Suprapubic skin (tissue), 3 donors: ENCODE data around the gene IQSEC1.

Experiments
- EP300 ChIP-seq: sonication (generic); formaldehyde crosslinking; IDR thresholded peaks from one replicate; pipeline ENCODE4 v1.6.1; 2017; ENCODE audit warnings: antibody characterized with exemption
- POLR2A ChIP-seq, 2 donors: fragments of 450-650 bp; IDR thresholded peaks; one replicate each; pipeline ENCODE4 v1.6.1; 2017; ENCODE audit warnings: antibody characterized with exemption in 2 of 2, mild to moderate bottlenecking in 2 of 2, moderate library complexity in 2 of 2
- TF ChIP-seq, protein P1 (sequence below), 2 donors: fragments of 200-600 bp in 1 of 2; fragments of 450-650 bp in 1 of 2; sonication (generic) in 1 of 2; IDR thresholded peaks; one replicate each; pipeline ENCODE4 v1.5.1; 2016 to 2019; ENCODE audit warnings: antibody characterized with exemption in 2 of 2, mild to moderate bottlenecking in 1 of 2, moderate library complexity in 1 of 2

DNA sequence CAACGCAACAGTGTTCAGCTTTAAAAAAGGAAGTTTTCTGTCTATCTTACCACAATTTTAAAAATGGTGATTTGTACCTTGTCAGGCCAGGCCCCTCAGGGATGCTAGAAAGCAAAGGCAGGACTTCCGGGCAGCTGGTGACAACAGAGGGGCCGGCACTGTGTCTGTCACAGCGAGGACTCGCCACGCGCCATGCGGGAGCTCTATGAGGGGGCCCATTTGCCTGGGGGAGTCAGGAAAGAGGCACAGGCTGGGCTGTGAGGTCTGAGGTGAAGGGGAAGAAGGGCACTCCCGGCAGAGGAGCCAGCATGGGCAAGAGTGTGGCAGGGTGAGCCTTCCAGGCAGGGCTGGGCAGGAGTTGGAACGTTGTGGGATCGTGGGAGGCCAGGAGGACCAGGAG lies 7.0 kb downstream of the IQSEC1 start:
- TF ChIP-seq, protein P1, sequence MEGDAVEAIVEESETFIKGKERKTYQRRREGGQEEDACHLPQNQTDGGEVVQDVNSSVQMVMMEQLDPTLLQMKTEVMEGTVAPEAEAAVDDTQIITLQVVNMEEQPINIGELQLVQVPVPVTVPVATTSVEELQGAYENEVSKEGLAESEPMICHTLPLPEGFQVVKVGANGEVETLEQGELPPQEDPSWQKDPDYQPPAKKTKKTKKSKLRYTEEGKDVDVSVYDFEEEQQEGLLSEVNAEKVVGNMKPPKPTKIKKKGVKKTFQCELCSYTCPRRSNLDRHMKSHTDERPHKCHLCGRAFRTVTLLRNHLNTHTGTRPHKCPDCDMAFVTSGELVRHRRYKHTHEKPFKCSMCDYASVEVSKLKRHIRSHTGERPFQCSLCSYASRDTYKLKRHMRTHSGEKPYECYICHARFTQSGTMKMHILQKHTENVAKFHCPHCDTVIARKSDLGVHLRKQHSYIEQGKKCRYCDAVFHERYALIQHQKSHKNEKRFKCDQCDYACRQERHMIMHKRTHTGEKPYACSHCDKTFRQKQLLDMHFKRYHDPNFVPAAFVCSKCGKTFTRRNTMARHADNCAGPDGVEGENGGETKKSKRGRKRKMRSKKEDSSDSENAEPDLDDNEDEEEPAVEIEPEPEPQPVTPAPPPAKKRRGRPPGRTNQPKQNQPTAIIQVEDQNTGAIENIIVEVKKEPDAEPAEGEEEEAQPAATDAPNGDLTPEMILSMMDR (IDR thresholded peaks at IDR 0.05): no peak
- TF ChIP-seq EP300 (no peak), POLR2A (IDR thresholded peaks at IDR 0.05) (no peak)
